SH-SY5Y (cell line): Measurements from ENCODE around the gene IMMP2L.
A peak's percentile ranks its signal among the peaks of the same experiment; 100 is the strongest.

Experiments
- GATA2 ChIP-seq: IDR thresholded peaks from 2 replicates; pipeline ENCODE4 v1.6.1; 2011; ENCODE audit warnings: mild to moderate bottlenecking, low read depth, low read length
- GATA3 ChIP-seq: IDR thresholded peaks from 2 replicates; pipeline ENCODE4 v1.6.1; 2011; ENCODE audit warnings: low read depth, mild to moderate bottlenecking, low read length, moderate library complexity

IMMP2L gene

GRCh38 chr7:110863258-110863657 is 699.0 kb downstream of the IMMP2L start:
- no peak for TF ChIP-seq GATA3
- TF ChIP-seq GATA2 = no peak

- no peak for TF ChIP-seq GATA2
- no peak for TF ChIP-seq GATA3
These were observed 701.1 kb downstream of the IMMP2L start for GRCh38 chr7:110861163-110861562.

DNA sequence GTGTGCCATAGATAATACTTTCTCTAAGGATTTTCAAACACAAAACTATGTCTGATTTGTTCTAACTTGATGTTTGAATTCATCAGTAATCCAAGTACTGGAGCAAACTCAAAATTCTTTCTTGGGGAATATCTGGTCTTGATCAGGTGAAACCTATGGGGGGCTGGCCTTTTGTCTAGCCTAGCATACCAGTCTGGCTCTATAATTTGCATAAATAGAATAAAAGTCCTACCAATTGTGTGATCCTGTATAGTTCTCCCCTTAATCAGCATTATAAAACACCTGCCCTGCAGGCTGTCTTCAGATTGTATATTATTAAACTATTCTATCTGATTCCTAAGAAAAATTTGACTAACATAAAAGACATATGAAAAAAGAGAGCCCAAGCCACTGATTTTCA is 705.2 kb downstream of the IMMP2L start:
- TF ChIP-seq GATA2 (no peak), GATA3 (no peak)

DNA sequence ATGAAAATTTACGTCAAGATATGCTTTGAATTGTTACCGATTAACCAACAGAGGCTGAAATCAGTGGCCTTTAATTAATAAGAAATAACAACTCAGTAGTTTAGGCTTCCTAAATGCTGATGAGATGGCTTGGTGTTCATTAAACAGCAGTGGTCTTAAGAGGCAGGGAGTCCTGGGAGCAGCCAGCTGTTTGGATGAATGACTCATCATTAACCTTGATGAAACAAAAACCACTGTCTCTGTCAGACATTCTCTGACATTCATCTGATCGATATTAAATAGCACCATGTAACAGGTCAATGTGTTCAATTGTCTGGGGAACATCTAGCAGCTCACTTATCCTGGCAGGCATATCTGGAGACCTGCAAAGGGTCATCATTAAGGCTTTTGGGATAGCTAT is 705.6 kb downstream of the IMMP2L start:
- TF ChIP-seq GATA2 = no peak
- TF ChIP-seq GATA3 = no peak

GRCh38 chr7:110854651-110855050 is 707.6 kb downstream of the IMMP2L start:
- TF ChIP-seq GATA3 (no peak), GATA2 (no peak)

DNA sequence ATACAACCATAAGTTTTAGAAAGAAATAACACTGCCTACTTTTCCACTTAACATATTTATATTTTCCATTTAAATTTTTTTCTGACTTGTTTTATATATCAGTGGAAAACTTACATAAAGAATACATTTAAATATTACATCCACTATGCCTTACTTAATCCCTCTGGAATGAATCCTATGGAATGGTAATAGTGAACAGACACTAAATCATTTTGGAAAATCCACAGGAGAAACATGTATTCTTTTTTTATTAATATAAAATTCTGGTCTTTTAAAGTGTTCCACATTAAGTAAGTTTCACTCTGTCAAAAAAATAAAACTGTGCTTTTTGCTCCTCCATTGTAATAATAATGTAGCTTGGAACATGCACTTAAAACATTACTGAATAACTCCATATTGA is 708.1 kb downstream of the IMMP2L start:
- no peak for TF ChIP-seq GATA2
- no peak for TF ChIP-seq GATA3

GRCh38 chr7:110853263-110853662 is 709.0 kb downstream of the IMMP2L start:
- no peak for TF ChIP-seq GATA3
- no peak for TF ChIP-seq GATA2

- TF ChIP-seq GATA2 (no peak), GATA3 (no peak)
These were observed 709.9 kb downstream of the IMMP2L start for GRCh38 chr7:110852156-110852940.

DNA sequence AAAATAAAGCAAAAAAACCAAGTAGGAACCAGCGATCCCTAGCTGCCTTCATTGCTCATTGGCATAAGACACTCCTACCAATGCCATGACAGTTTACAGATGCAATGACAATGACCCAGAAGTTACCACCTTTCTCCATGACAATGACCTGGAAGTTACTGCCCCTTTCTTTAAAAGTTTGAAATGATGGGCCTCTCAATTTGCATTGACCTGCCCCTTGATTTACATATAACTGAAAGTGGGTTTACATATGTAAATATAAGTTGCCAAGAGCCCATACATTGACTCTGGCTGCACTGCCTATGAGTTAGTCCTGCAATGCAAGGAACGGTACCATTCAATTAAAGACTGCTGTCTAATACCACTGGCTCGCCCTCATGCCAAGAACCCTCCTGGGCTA is 712.1 kb downstream of the IMMP2L start:
- TF ChIP-seq GATA3 (no peak), GATA2 (no peak)

GRCh38 chr7:110842796-110843195 is 719.5 kb downstream of the IMMP2L start:
- no peak for TF ChIP-seq GATA2
- peak; percentile 74 for TF ChIP-seq GATA3

DNA sequence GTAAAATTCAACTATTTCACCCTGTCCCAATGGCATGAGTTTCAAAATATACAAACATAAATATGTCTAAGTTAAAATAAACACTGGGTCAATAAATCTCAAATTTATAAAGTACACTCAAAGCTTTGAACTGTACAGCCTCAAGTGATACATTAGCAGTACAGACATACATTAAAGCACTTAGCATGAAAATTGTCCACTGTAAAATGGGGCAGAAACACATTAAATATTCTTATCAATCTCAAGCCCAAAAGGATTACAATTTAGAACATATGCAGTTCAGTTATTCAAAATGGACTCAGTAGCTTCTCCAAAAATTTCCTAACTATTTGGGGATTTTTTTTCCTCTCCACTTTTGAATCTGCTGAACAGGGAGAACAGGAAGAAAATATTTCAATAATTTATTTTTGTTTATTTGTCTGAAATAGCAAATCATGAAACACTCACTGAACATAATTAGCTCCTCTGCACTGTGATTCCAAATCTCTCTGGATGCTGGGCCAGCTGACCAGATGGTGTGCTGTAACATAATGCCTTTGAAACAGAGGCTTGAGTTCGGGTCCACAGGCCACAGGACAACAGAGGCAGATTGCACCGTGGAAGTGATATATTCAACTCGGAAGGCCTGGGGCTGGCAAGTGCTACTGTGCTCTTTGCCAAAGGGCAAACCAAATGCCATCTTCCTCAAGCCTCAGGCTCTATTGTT is 720.3 kb downstream of the IMMP2L start:
- TF ChIP-seq GATA2 (peak; percentile 41), GATA3 (peak; percentile 73)

GRCh38 chr7:110839866-110840265 is 722.4 kb downstream of the IMMP2L start:
- TF ChIP-seq GATA2 = no peak
- no peak for TF ChIP-seq GATA3

DNA sequence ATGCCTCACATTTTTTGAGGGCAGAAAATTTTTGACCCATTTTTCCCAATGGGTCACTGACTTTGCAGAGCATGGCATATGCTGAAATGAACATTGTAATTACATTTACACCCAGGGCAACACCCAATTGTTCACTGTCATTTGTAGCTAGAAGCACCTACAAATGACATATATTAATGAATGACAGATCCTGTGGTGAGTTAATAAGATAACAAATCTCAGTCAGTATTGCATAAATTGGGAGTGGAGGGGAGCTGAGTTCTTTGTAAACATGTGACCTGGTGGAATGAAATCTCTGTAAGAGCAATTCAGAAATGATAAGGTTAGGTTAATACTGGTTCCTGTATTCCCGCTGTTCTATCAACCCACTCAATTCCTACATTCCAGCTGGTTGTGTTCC is 726.4 kb downstream of the IMMP2L start:
- TF ChIP-seq GATA2 (0 out of 2 replicates have a peak, but pooled peaks have one; percentile 10), GATA3 (no peak)

DNA sequence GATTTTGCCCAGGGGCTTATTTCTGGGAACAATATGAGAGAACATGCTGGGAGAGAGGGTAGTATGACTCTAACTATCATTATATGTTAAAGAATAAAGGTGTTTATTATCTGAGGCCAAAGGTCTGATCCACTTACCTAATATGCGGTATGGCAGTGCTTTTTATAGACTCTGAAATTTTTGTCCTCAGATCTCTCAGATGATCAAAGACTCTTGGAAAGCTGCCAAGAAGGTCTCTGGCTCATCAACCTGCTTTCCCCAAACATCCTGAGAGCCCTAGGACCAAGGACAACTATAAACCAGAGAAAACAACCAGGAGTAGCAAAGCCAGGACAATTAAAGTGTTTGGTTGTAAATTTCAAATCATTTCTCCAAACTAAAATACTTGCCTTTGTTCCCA is 727.1 kb downstream of the IMMP2L start:
- TF ChIP-seq GATA2 (peak; percentile 21; the same call in 1 of the 2 replicates), GATA3 (no peak)

GRCh38 chr7:110831419-110831818 is 730.9 kb downstream of the IMMP2L start:
- TF ChIP-seq GATA2 (no peak), GATA3 (no peak)
